Breast epithelium (tissue), 4 donors: ENCODE data around the gene DMRTA2. TPM values are rescaled to one million over a fixed set of nuclear protein-coding genes. Genes with fewer than 3 reads are reported as not detected.

ENCODE experiments used
- DNase-seq, 2 donors: peaks; one replicate each; pipeline ENCODE4 v3.0.0-alpha.2; 2019; ENCODE audit warnings: low spot score in 2 of 2
- H3K27ac ChIP-seq, 2 donors: fragments of 200-600 bp; sonication (generic) in 1 of 2; one replicate each; pipeline ENCODE4 v1.5.1; 2016 to 2019; ENCODE audit warnings: mild to moderate bottlenecking in 1 of 2
- H3K27me3 ChIP-seq, 2 donors: fragments of 200-600 bp; sonication (generic) in 1 of 2; one replicate each; pipeline versions ENCODE4 v1.5.1 to v1.6.0; 2017 to 2019; ENCODE audit warnings: control low read depth in 1 of 2, mild to moderate bottlenecking in 1 of 2
- H3K36me3 ChIP-seq: fragments of 200-600 bp; one replicate; pipeline ENCODE4 v1.5.1; 2019
- H3K4me1 ChIP-seq, 2 donors: fragments of 200-600 bp; sonication (generic); one replicate each; pipeline ENCODE4 v1.5.1; 2016 to 2019; ENCODE audit warnings: control low read depth in 1 of 2
- H3K4me3 ChIP-seq, 3 donors: fragments of 200-600 bp; sonication (generic); 1 replicate in 2 of 3; 2 replicates in 1 of 3; pipeline ENCODE4 v1.5.1; 2016 to 2019; ENCODE audit warnings: mild to moderate bottlenecking in 3 of 3, moderate library complexity in 2 of 3
- H3K9me3 ChIP-seq, 2 donors: fragments of 200-600 bp; sonication (generic) in 1 of 2; one replicate each; pipeline ENCODE4 v1.5.1; 2016 to 2019; ENCODE audit warnings: control low read depth in 1 of 2
- CTCF ChIP-seq, 3 donors: fragments of 450-650 bp; IDR thresholded peaks; one replicate each; pipeline ENCODE4 v1.5.1; 2016 to 2017; ENCODE audit warnings: antibody characterized with exemption in 3 of 3, mild to moderate bottlenecking in 3 of 3, moderate library complexity in 3 of 3
- POLR2A ChIP-seq: fragments of 450-650 bp; IDR thresholded peaks from one replicate; pipeline ENCODE4 v1.6.1; 2016; ENCODE audit warnings: antibody characterized with exemption, mild to moderate bottlenecking, moderate library complexity
- POLR2AphosphoS5 ChIP-seq, 3 donors: sonication (generic); formaldehyde crosslinking; IDR thresholded peaks; one replicate each; pipeline ENCODE4 v1.6.1; 2017; ENCODE audit warnings: antibody characterized with exemption in 3 of 3
- intact Hi-C: fragments of 100-400 bp; cut with DNase I; formaldehyde crosslinking; loops from one replicate; pipeline ENCODE4 v1.15.1; 2023; ENCODE audit warnings: low total_unique reads
- total RNA-seq, 3 donors: library from RNA; depleted of rRNA; stranded (reverse); fragments of >200 nt; gene quantifications; one replicate each; pipeline ENCODE4 v1.1.0, GENCODE V29; 2016

DMRTA2 gene
- total RNA-seq, 3 donors from 2014 or later: 0.16 TPM; not detected in 2

- TF ChIP-seq CTCF (IDR thresholded peaks at IDR 0.05) (no peak), POLR2A (no peak), POLR2AphosphoS5 (IDR thresholded peaks at IDR 0.05) (no peak)
- H3K4me1 ChIP-seq: no peaks in the 10 kb centered on the region
- H3K9me3 ChIP-seq: no peaks in the 10 kb centered on the region
- intact Hi-C loops: no loop called here
- no peak overlapping the region for H3K4me3 ChIP-seq
- H3K27ac ChIP-seq: no peak overlapping the region
- H3K27me3 ChIP-seq: no peaks in the 10 kb centered on the region
- no peak for DNase-seq
- no peaks in the 10 kb centered on the region for H3K36me3 ChIP-seq
Observed at GRCh38 chr1:50438945-50439344, 15.7 kb upstream of the DMRTA2 start.

- no peak for DNase-seq
- H3K4me1 ChIP-seq: no peaks in the 10 kb centered on the region
- no peaks in the 10 kb centered on the region for H3K9me3 ChIP-seq
- H3K4me3 ChIP-seq: no peak overlapping the region
- intact Hi-C loops: no loop called here
- TF ChIP-seq POLR2AphosphoS5 (IDR thresholded peaks at IDR 0.05) (no peak), POLR2A (no peak), CTCF (IDR thresholded peaks at IDR 0.05) (no peak)
- H3K27me3 ChIP-seq: peaks cover 0 to 13% of the 10 kb centered on the region in 2 donors
- no peak overlapping the region for H3K27ac ChIP-seq
- H3K36me3 ChIP-seq: no peaks in the 10 kb centered on the region
Observed at GRCh38 chr1:50436489-50436888, 13.2 kb upstream of the DMRTA2 start.

- H3K27ac ChIP-seq: no peak overlapping the region
- TF ChIP-seq CTCF (IDR thresholded peaks at IDR 0.05) (no peak), POLR2A (no peak), POLR2AphosphoS5 (IDR thresholded peaks at IDR 0.05) (no peak)
- no peak for DNase-seq
- intact Hi-C loops: no loop called here
- no peak overlapping the region for H3K4me3 ChIP-seq
- H3K4me1 ChIP-seq: no peaks in the 10 kb centered on the region
- no peaks in the 10 kb centered on the region for H3K9me3 ChIP-seq
- H3K27me3 ChIP-seq: peaks cover 6 to 78% of the 10 kb centered on the region in 2 donors
- no peaks in the 10 kb centered on the region for H3K36me3 ChIP-seq
Observed at GRCh38 chr1:50430010-50430405, 6.8 kb upstream of the DMRTA2 start.

GRCh38 chr1:50427818-50428779, 4.9 kb upstream of the DMRTA2 start:
- H3K4me1 ChIP-seq: peaks cover 4% of the 10 kb centered on the region in 2 donors
- TF ChIP-seq POLR2A: no peak
- no peak for TF ChIP-seq CTCF (IDR thresholded peaks at IDR 0.05)
- no peak for TF ChIP-seq POLR2AphosphoS5 (IDR thresholded peaks at IDR 0.05)
- H3K4me3 ChIP-seq: no peak overlapping the region
- H3K9me3 ChIP-seq: no peaks in the 10 kb centered on the region
- H3K27ac ChIP-seq: no peak overlapping the region
- H3K36me3 ChIP-seq: no peaks in the 10 kb centered on the region
- DNase-seq: no peak
- intact Hi-C loops: no loop called here
- H3K27me3 ChIP-seq: peaks cover 9 to 97% of the 10 kb centered on the region in 2 donors

GRCh38 chr1:50427086-50427817, 4.0 kb upstream of the DMRTA2 start:
- no peaks in the 10 kb centered on the region for H3K9me3 ChIP-seq
- peaks cover 4 to 6% of the 10 kb centered on the region in 2 donors for H3K4me1 ChIP-seq
- intact Hi-C loops: no loop called here
- H3K36me3 ChIP-seq: no peaks in the 10 kb centered on the region
- H3K27ac ChIP-seq: no peak overlapping the region
- no peak for DNase-seq
- peaks cover 9 to 100% of the 10 kb centered on the region in 2 donors for H3K27me3 ChIP-seq
- TF ChIP-seq POLR2AphosphoS5 (IDR thresholded peaks at IDR 0.05): no peak
- no peak overlapping the region for H3K4me3 ChIP-seq
